Esophagus squamous epithelium (tissue), 5 donors: Measurements from ENCODE around the gene CTTN. TPM values are rescaled to one million over a fixed set of nuclear protein-coding genes. Genes with fewer than 3 reads are reported as not detected.

ENCODE experiments used
- DNase-seq: peaks from one replicate; lab custom pipeline; 2025; lab: John Stamatoyannopoulos, UW
- H3K27ac ChIP-seq, 4 donors: fragments of 200-600 bp; sonication (generic); one replicate each; pipeline ENCODE4 v1.5.1; 2016 to 2019; ENCODE audit warnings: mild to moderate bottlenecking in 1 of 4
- H3K27me3 ChIP-seq, 4 donors: fragments of 200-600 bp; sonication (generic); 1 replicate in 3 of 4; 2 replicates in 1 of 4; pipeline versions ENCODE4 v1.5.1 to v1.6.0; 2017 to 2021; ENCODE audit warnings: antibody characterized with exemption in 1 of 4
- H3K36me3 ChIP-seq, 3 donors: fragments of 200-600 bp; sonication (generic); one replicate each; pipeline ENCODE4 v1.5.1; 2016 to 2019
- H3K4me1 ChIP-seq, 3 donors: fragments of 200-600 bp; sonication (generic); one replicate each; pipeline ENCODE4 v1.5.1; 2017 to 2019
- H3K4me3 ChIP-seq, 4 donors: fragments of 200-600 bp; sonication (generic); 1 replicate in 3 of 4; 2 replicates in 1 of 4; pipeline ENCODE4 v1.5.1; 2016 to 2019; ENCODE audit warnings: mild to moderate bottlenecking in 2 of 4, moderate library complexity in 1 of 4
- H3K9me3 ChIP-seq, 3 donors: fragments of 200-600 bp; sonication (generic); one replicate each; pipeline ENCODE4 v1.5.1; 2016 to 2019
- POLR2A ChIP-seq, 4 donors: fragments of 450-650 bp; IDR thresholded peaks; one replicate each; pipeline ENCODE4 v1.6.1; 2017; ENCODE audit warnings: antibody characterized with exemption in 4 of 4, mild to moderate bottlenecking in 4 of 4, moderate library complexity in 3 of 4
- WGBS, 2 donors: methylation state at CpG; one replicate each; pipeline ENCODE4 v1.1.5; 2018; 5-methylcytosine and 5-hydroxymethylcytosine counted together
- intact Hi-C: fragments of 100-400 bp; cut with DNase I; formaldehyde crosslinking; loops from one replicate; pipeline ENCODE4 v1.15.0; 2022
- total RNA-seq, 4 donors: library from RNA; depleted of rRNA; stranded (reverse); fragments of >200 nt; gene quantifications; one replicate each; pipeline ENCODE4 v1.1.0, GENCODE V29; 2016
- TF ChIP-seq, protein P1 (sequence below), 6 experiments: fragments of 450-650 bp in 4 of 6; fragments of 200-600 bp in 2 of 6; sonication (generic) in 2 of 6; IDR thresholded peaks; one replicate each; pipeline ENCODE4 v1.5.1; 2016 to 2019; ENCODE audit warnings: antibody characterized with exemption in 6 of 6, mild to moderate bottlenecking in 4 of 6, moderate library complexity in 4 of 6
- donor health status: DM: yes; HTN: yes; CAD: no.

Gene CTTN
- total RNA-seq, 4 donors from 2014 or later = 244 to 444 (median 320) TPM

DNA sequence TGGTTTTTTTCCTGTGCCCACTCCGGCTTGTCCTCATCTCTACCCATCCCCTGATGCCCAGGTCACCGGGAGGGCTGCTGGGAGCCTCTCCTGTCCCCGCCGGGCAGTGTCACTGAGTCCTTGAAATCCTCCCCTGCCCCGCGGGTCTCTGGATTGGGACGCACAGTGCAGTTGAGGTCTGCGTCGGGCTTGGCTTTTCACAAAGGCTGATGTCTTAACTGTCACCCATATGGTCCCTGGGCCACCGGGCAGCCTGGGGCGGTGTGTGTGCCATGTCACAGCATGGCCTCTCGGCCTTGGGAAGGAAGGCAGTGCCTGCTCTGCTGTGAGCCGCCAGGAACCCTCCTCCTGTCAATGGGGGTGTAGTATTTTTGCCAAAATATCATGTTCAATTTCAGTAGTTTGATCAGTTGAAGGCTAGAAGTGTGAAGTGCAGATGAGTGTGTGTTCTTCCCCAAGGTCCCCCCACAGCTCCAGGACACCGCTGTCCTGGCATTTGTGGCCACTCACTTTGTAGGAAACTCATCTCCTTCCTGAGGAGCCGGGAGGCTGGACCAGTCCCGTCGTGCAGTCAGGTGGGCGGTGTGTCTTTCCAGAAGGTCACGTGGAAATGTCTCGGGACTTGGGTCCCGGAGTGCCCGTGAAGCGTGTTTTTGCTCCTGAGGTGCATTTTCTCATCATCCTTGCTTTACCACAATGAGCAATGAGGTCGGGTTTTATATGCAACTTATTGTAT lies 37.6 kb downstream of the CTTN start:
- H3K27ac ChIP-seq = no peak overlapping the region
- intact Hi-C loops = no loop called here
- WGBS, 2 donors = 90 to 95% methylated on average over 15 to 21 of the region's 24 CpGs
- H3K4me3 ChIP-seq = no peak overlapping the region
- TF ChIP-seq POLR2A (IDR thresholded peaks at IDR 0.05) = no peak
- TF ChIP-seq, protein P1, sequence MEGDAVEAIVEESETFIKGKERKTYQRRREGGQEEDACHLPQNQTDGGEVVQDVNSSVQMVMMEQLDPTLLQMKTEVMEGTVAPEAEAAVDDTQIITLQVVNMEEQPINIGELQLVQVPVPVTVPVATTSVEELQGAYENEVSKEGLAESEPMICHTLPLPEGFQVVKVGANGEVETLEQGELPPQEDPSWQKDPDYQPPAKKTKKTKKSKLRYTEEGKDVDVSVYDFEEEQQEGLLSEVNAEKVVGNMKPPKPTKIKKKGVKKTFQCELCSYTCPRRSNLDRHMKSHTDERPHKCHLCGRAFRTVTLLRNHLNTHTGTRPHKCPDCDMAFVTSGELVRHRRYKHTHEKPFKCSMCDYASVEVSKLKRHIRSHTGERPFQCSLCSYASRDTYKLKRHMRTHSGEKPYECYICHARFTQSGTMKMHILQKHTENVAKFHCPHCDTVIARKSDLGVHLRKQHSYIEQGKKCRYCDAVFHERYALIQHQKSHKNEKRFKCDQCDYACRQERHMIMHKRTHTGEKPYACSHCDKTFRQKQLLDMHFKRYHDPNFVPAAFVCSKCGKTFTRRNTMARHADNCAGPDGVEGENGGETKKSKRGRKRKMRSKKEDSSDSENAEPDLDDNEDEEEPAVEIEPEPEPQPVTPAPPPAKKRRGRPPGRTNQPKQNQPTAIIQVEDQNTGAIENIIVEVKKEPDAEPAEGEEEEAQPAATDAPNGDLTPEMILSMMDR (IDR thresholded peaks at IDR 0.05) = no peak
- peaks cover 30 to 92% (median 41%) of the 10 kb centered on the region in 3 donors for H3K36me3 ChIP-seq
- no peaks in the 10 kb centered on the region for H3K9me3 ChIP-seq
- no peaks in the 10 kb centered on the region for H3K4me1 ChIP-seq
- no peak for DNase-seq
- no peaks in the 10 kb centered on the region for H3K27me3 ChIP-seq

DNA sequence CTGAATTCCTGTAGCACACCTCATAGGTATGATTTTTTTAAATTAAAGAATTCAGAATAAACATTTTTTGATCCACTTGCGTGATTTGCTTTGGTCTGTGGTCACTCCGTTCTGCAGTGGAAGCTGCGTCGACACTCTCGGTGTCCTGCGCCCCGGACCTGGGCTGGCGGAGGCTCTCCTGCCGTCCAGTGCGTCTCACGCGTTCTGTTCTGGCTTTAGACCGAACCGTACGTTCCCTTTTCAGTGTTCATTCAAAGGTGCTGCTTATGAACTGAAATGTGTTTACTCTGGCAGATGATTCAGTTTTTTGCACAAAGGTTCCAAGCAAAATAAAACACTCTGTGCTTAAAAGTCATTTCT lies 38.2 kb downstream of the CTTN start:
- Histone ChIP-seq H3K4me1 (no peaks in the 10 kb centered on the region), H3K27me3 (no peaks in the 10 kb centered on the region), H3K9me3 (no peaks in the 10 kb centered on the region), H3K27ac (no peak overlapping the region), H3K36me3 (peaks cover 25 to 87% (median 36%) of the 10 kb centered on the region in 3 donors), H3K4me3 (no peak overlapping the region)
- no peak for TF ChIP-seq POLR2A (IDR thresholded peaks at IDR 0.05)
- TF ChIP-seq, protein P1 (IDR thresholded peaks at IDR 0.05) = no peak
- 85 to 89% methylated on average over 15 of the region's 15 CpGs for WGBS, 2 donors
- intact Hi-C loops = no loop called here
- no peak for DNase-seq

DNA sequence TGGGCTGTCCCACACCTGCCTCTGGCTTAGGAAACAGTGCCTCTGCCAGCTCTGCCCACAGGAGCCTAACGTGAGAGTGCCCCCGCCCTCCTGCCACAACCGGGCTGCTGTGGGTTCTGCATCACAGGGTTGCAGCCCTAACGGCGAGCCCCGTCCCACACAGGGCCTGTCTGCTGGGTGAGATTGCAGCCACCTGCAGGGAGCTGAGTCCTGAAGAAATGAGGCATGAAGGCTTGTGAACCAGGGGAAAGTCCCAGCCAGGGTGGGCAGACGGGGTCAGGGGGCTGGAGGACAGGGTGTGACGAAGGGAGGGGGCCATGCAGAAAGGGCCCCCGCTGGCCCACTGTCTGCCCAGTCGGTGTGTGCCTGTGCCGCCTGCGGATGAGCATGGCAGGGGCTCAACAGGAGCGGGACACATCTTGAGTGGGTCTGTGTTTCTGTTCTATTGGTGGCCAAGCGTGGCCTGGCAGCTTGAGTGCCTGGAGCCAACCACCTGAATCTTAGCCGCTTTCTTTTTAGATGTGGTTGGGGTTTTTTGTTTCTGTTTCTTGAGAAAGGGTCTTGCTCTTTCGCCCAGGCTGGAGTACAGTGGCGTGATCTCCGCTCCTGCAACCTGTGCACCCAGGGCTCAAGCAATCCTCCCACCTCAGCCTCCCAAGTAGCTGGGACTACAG lies 38.9 kb downstream of the CTTN start:
- WGBS, 2 donors = 87 to 99% methylated on average over 10 to 11 of the region's 18 CpGs
- DNase-seq = no peak
- Histone ChIP-seq H3K27ac (no peak overlapping the region), H3K36me3 (peaks cover 23 to 79% (median 34%) of the 10 kb centered on the region in 3 donors), H3K4me3 (no peak overlapping the region), H3K9me3 (no peaks in the 10 kb centered on the region), H3K27me3 (no peaks in the 10 kb centered on the region), H3K4me1 (no peaks in the 10 kb centered on the region)
- intact Hi-C loops = no loop called here
- no peak for TF ChIP-seq POLR2A (IDR thresholded peaks at IDR 0.05)
- TF ChIP-seq, protein P1 (IDR thresholded peaks at IDR 0.05) = no peak

DNA sequence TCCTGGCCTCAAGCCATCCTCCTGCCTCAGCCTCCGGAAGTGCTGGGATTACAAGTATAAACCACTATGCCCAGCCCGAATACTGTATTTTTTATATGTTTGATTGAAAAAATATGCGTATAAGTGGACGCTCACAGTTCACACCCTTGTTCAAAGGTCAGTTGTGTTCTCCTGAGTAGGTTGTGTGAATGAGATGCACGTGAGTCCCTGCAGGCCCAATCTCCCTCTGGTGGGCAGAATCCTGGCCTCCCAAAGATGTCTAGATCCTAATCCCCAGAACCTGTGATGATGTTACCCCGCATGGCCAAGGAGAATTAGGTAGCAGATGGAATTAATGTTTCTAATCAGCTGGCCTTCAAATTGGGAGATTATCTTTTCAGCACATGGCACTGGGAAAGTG lies 41.9 kb downstream of the CTTN start:
- Histone ChIP-seq H3K4me3 (no peak overlapping the region), H3K9me3 (no peaks in the 10 kb centered on the region), H3K36me3 (peaks cover 7 to 50% (median 7%) of the 10 kb centered on the region in 3 donors), H3K27me3 (peaks cover 0 to 6% (median 0%) of the 10 kb centered on the region in 4 donors), H3K27ac (no peak overlapping the region), H3K4me1 (no peaks in the 10 kb centered on the region)
- WGBS, 2 donors = 84 to 87% methylated on average over 5 to 6 of the region's 6 CpGs
- intact Hi-C loops = no loop called here
- TF ChIP-seq, protein P1 (IDR thresholded peaks at IDR 0.05) = no peak
- TF ChIP-seq POLR2A (IDR thresholded peaks at IDR 0.05) = no peak
- DNase-seq = no peak

DNA sequence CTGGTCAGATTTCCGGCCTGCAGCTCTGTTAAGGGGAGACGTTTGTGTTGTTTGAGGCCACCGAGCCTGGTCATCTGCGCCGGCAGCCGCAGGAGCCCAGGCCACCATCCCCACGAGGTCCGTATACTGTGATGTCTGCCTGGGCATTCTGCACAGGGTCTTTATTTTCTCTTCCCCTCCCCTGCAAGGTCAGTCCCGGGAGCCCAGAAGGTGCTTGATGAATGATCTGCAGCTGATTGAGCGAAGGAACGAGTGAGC lies 45.4 kb downstream of the CTTN start:
- H3K4me3 ChIP-seq = no peak overlapping the region
- H3K27me3 ChIP-seq = peaks cover 0 to 6% (median 0%) of the 10 kb centered on the region in 4 donors
- no peak overlapping the region for H3K27ac ChIP-seq
- 85% methylated on average over 9 of the region's 11 CpGs; no CpG with 5 or more reads in 1 of the 2 donors for WGBS, 2 donors
- DNase-seq = no peak
- no peaks in the 10 kb centered on the region for H3K4me1 ChIP-seq
- TF ChIP-seq, protein P1 (IDR thresholded peaks at IDR 0.05) = no peak
- no peak for TF ChIP-seq POLR2A (IDR thresholded peaks at IDR 0.05)
- H3K36me3 ChIP-seq = peaks cover 0 to 15% (median 0%) of the 10 kb centered on the region in 3 donors
- peaks cover 0 to 8% (median 3%) of the 10 kb centered on the region in 3 donors for H3K9me3 ChIP-seq
- intact Hi-C loops = no loop called here
